Suppressor macrophage treated with lipopolysaccharide for 4 hours (primary cell): ENCODE data around the gene C5orf24.
A peak's percentile ranks its signal among the peaks of the same experiment; 100 is the strongest.
"Not testable (repeated sequence)": the region's sequence is repeated elsewhere in the genome, so short reads cannot be mapped to it uniquely, and the experiment has no call there.

Experiments used
- DNase-seq: peaks from one replicate; pipeline ENCODE4 v3.0.0-alpha.2; 2020

Gene C5orf24

GRCh38 chr5:134864707-134865106, 18.9 kb downstream of the C5orf24 start:
- no peak for DNase-seq

DNA sequence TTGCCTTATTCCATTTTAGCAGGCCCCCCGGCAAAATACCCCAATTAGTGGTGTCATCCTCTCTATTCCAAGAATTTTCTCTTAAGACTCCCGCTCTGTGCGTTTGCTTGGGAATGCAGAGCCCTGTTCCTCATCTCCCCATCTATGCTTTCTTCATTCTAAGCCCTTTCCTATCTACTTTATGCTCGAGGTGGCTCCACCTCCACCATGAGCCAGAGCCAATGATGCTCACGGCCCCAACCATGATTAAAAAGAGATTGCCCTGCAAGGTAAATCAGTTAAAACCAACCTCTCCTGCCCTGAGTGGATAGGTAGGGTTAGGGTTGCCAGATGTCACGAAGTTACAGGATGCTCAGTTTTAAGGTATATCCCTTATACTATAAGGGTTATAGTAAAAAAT, 27.7 kb downstream of the C5orf24 start:
- no peak for DNase-seq

DNA sequence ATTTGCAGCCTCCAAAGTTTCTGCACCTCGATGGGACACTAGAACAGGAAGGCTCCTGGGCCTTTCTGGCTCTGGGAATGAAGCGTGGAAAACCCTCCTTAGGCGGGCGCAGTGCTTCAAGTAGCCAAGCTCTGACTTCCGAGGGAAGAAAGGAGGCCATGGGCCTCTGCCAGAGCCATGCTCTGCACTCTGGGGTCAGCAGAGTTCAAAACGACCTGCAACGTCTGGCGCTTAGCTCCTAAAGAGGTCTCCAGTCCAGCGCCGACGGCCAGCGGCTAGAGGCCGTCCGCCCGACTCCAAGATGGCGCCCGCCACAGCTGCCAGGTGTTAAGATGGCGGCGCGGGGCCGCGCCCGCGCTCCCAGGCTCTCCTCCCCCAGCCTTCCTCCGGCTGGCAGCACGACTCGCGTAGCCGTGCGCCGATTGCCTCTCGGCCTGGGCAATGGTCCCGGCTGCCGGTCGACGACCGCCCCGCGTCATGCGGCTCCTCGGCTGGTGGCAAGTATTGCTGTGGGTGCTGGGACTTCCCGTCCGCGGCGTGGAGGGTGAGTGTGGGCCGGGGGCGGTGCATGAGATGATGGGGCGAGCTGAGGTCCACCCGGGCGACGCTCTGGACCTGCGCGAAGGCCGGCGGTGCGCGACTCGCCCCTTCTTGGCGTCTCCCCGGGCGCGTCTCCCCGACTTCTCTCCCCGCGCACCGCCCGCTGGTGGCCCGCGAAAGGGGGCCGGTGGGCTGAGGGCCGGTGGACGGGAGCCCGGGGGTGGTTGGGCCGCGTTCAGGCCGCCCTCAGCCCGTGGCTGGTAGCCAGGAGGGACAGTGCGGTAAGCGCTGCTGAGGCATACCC, 28.4 kb downstream of the C5orf24 start, which contains the start of gene TXNDC15:
Gene TXNDC15 (plus strand): TSS at position 385 of the 844 bp plus-strand sequence. CDS start 57 bp downstream, at position 442.
- DNase-seq: peak; percentile 91

- peak; percentile 66 for DNase-seq
Observed at GRCh38 chr5:134874831-134875655, 29.3 kb downstream of the C5orf24 start.

DNA sequence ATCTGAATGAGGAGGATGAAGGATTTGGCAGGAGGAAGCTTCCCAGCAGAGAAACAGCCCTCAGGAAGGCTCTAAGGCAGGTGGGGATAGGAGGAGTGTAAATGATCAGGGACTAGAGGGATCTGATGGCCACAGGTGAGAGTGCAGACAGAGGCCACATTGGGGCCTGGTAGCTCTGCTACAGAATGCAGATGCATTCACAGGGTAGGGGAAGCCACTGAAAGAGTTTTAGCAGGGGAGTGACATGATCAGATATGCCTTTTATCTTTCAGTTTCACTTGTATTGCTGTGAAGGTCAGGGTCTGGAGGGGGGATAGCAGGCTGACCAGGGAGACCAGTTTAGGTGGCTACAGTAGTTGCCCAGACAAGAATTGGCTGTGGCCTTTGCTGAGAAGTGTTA, 31.4 kb downstream of the C5orf24 start:
- DNase-seq: no peak

GRCh38 chr5:134878403-134878802, 32.6 kb downstream of the C5orf24 start:
- DNase-seq: no peak

DNA sequence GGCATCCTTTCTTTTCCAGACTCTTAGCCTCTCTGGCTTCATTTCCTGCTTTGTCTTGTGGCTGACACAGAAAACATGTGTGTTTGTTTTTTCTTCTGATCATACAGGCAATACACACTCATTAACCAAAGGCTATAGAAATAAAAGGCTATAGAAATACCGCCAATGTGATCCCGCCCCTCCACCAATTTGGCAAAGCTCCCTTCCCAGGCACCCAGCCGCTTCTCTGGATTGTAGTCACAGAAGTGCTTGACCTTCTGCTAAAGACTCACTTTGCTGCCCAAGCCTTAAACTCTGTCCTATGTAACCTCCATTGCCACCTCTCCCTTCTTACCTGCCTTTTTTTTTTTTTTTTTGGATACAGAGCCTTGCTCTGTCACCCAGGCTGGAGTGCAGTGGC, 33.7 kb downstream of the C5orf24 start:
- no peak for DNase-seq

DNA sequence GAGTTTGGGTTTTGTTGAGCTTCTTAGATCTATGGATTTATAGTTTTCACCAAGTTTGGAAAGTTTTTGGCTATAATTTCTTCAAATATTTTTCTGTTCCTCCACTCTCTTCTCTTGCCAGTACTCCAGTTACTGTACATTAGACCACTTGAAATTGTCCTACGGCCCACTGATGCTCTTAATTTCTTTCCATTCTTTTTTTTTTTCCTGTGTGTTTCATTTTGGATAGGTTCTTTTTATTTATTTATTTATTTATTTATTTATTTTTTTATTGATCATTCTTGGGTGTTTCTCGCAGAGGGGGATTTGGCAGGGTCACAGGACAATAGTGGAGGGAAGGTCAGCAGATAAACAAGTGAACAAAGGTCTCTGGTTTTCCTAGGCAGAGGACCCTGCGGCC, 35.2 kb downstream of the C5orf24 start:
- DNase-seq: not testable (repeated sequence)

DNA sequence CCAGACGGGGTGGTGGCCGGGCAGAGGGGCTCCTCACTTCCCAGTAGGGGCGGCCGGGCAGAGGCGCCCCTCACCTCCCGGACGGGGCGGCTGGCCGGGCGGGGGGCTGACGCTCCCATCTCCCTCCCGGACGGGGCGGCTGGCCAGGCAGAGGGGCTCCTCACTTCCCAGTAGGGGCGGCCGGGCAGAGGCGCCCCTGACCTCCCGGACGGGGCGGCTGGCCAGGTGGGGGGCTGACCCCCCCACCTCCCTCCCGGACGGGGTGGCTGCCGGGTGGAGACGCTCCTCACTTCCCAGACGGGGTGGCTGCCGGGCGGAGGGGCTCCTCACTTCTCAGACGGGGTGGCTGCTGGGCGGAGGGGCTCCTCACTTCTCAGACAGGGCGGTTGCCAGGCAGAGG, 35.9 kb downstream of the C5orf24 start:
- DNase-seq: not testable (repeated sequence)

GRCh38 chr5:134887593-134888159, 41.9 kb downstream of the C5orf24 start:
- DNase-seq: no peak

GRCh38 chr5:134889335-134889734, 43.6 kb downstream of the C5orf24 start:
- no peak for DNase-seq

DNA sequence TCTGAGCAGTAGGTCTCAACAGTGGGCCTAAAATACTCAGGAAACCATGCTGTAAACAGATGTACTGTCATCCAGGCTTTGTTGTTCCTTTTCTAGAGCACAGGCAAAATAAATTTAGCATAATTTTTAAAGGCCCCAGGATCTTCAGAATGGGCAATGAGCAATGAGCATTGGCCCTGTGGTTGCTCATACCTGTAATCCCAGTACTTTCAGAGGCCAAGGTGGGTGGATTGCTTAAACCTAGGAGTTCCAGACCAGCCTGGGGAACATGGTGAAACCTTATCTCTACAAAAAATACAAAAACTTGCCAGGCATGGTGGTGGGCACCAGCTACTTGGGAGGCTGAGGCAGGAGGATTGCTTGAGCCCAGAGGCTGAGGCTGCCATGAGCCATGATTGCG, 45.7 kb downstream of the C5orf24 start:
- no peak for DNase-seq

GRCh38 chr5:134892282-134892681, 46.5 kb downstream of the C5orf24 start:
- DNase-seq: no peak

DNA sequence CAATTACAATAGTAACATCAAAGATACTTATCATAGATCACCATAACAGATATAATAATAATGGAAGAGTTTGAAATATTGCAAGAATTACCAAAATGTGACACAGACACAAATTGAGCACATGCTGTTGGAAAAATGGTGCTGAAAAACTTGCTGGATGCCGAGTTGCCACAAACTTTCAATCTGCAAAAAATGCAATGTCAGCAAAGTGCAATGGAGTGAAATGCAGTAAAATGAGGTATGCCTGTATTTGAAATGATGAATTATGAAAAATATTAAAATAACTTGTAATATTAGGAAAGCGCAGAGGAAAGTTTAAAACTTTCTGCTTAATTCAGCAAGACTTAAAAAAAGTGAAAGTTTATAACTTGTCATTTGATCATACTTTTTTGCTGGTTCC, 47.2 kb downstream of the C5orf24 start:
- no peak for DNase-seq

- no peak for DNase-seq
Observed at GRCh38 chr5:134893748-134894505, 48.2 kb downstream of the C5orf24 start.

DNA sequence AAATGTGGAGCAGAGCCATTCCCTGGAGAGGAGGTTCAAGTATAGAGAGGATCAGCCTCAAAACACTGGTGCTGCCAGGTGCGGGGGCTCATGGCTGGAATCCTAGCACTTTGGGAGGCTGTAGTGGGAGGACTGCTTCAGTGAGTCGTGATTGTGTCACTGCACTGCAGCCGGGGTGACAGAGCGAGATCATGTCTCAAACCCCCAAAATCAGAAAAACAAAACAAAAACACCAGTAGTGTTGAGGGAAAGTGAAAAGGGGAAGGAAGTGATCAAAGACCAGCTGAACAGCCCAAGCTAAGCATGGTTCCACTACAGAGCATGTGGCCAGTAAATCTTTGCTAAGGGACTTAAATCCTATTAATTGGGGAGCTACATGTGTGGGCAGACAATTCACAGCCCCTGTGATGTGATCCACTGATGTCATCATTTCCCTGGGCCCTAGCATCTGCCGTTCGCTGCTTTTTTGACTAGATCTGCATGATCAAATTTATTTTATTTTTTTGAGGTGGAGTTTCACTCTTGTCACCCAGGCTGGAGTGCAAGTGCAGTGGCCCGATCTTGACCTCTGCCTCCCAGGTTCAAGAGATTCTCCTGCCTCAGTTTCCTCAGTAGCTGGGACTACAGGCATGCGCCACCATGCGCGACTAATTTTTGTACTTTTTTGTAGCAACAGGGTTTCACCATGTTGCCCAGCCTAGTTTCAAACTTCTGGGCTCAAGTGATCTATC, 56.5 kb downstream of the C5orf24 start:
- DNase-seq: peak; percentile 66

DNA sequence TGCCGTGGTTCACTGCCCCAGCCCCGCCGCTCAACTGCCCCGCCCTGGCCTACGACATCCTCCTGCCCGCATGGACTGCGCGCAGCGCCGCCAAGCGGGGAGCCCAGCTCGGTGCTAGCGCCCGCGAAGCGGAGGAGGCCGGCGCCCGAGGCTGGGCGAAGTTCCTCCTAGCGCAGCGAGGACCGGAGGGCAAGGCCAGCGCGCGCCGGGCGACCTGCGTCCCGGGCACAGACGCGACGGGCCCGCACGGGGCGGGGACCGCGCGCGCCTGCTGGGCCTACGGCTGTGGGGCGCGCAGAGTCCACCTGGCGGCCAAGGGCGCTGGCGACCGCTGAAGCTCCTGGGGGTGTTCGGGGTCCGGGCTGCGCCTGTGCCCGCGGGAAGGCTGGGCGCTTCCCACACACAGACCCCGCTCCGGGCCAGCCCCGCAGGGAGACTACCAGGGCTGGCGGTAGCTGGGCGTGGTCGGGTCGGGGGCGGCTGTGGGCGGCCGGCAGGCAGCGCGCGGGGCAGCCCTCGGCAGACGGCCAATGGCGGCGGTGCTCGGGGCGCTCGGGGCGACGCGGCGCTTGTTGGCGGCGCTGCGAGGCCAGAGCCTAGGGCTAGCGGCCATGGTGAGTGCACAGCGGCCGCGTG, 59.0 kb downstream of the C5orf24 start, which contains the start of gene PCBD2:
Gene PCBD2 (plus strand): TSS at position 522 of the 636 bp plus-strand sequence. CDS start 9 bp downstream, at position 531.
- DNase-seq: peak; percentile 98

- peak; percentile 71 for DNase-seq
Observed at GRCh38 chr5:134905246-134905996, 59.7 kb downstream of the C5orf24 start.

- DNase-seq: no peak
Observed at GRCh38 chr5:134906811-134907210, 61.0 kb downstream of the C5orf24 start.
